Measurements from ENCODE around the gene MAPT.
"Not testable (repeated sequence)": the region's sequence is repeated elsewhere in the genome, so short reads cannot be mapped to it uniquely, and the experiment has no call there.

Gene MAPT

DNA sequence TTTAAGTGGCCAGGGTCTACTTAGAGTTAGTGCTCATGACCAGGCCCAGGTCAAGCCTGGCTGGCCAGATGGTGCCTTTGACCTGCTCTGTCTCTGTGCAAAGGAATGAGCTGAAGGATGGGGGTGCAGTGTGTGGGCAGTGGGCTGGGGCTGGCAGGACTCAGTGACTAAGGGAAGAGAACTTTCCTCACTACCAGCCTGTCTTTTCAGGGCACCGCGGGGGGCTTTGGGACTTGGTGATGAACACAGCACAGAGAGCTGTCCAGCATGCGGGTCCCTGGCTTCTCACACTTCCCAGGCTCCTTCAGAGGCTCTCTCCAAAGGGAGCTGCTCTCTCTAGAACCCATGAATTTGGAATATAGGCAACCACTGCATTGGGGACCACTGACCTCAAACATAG, 61.7 kb downstream of the MAPT start:
- DNase-seq = no peak

DNA sequence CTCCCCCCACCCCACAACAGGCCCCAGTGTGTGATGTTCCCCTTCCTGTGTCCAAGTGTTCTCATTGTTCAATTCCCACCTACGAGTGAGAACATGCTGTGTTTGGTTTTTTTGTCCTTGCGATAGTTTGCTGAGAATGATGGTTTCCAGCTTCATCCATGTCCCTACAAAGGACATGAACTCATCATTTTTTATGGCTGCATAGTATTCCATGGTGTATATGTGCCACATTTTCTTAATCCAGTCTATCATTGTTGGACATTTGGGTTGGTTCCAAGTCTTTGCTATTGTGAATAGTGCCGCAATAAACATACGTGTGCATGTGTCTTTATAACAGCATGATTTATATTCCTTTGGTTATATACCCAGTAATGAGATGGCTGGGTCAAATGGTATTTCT, 62.4 kb downstream of the MAPT start:
- not testable (repeated sequence) for DNase-seq

- no peak for DNase-seq
These were observed 64.0 kb downstream of the MAPT start for GRCh38 chr17:45958307-45958706.

DNA sequence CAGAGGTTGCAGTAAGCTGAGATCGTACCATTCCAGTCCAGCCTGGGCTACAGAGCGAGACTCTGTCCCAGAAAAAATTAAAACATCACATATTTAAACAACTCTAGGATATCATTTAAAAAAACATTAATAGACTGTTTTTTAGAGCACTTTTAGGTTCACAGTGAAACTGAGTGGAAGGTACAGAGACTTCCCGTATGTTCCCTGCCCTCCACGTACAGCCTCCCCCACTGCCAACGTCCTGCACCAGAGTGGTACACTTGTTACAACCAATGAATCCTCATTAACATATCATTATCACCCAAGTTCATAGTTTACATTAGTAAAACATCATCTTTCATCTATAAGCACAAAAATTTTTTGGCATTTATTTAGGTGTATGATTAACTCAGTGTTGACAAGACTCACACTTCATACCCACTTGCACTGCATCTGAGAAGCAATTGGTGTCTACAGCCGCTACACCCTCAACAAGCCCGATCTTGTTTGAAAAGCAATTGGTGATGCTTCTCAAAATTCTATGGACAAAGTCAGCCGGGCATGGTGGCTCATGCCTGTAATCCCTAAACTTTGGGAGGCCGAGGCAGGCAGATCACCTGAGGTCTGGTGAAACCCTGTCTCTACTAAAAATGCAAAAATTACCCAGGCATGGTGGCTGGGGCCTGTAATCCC, 64.8 kb downstream of the MAPT start:
- no peak for DNase-seq

DNA sequence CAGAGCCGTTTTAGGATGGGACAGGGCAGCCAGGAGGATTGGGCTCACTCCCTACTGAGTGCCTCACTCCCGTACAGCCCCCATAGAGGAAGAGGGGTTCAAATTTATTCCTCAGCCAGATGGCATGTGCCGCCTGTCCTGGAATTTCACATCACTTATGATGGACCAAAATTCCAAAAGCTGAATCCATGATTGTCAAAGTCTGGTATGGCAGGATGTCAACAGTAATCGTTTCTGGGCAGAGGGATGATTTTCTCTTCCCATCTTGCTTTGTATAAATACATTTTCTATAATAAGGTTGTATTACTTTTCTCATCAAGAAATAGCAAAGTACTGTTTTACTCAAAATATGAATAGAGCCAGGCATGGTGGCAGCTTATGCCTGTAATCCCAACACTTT, 66.0 kb downstream of the MAPT start:
- no peak for DNase-seq

- DNase-seq = no peak
These were observed 66.9 kb downstream of the MAPT start for GRCh38 chr17:45961206-45961605.

DNA sequence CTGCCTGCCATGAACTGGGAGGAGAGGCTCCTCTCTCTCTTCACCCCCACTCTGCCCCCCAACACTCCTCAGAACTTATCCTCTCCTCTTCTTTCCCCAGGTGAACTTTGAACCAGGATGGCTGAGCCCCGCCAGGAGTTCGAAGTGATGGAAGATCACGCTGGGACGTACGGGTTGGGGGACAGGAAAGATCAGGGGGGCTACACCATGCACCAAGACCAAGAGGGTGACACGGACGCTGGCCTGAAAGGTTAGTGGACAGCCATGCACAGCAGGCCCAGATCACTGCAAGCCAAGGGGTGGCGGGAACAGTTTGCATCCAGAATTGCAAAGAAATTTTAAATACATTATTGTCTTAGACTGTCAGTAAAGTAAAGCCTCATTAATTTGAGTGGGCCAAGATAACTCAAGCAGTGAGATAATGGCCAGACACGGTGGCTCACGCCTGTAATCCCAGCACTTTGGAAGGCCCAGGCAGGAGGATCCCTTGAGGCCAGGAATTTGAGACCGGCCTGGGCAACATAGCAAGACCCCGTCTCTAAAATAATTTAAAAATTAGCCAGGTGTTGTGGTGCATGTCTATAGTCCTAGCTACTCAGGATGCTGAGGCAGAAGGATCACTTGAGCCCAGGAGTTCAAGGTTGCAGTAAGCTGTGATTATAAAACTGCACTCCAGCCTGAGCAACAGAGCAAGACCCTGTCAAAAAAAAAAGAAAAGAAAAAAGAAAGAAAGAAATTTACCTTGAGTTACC, 68.0 kb downstream of the MAPT start:
- no peak for DNase-seq

GRCh38 chr17:45963283-45963682, 68.9 kb downstream of the MAPT start:
- no peak for DNase-seq

DNA sequence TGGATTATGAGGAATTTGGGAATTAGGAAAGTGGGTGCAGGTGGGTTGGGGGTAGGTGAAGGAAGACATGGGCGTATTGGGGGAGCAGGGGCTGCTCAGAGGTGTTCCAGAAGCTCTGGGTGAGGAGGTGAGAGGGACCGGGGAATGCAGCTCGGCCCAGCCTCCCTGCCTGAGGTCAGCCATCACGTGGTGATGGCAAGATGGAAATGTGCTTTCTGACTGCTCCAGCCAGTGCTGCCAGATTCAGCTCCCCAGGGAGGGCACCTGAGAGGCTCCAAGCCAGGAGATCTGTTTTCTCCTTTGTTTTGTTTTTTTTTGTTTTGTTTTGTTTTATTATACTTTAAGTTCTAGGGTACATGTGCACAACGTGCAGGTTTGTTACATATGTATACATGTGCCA, 69.5 kb downstream of the MAPT start:
- no peak for DNase-seq

DNA sequence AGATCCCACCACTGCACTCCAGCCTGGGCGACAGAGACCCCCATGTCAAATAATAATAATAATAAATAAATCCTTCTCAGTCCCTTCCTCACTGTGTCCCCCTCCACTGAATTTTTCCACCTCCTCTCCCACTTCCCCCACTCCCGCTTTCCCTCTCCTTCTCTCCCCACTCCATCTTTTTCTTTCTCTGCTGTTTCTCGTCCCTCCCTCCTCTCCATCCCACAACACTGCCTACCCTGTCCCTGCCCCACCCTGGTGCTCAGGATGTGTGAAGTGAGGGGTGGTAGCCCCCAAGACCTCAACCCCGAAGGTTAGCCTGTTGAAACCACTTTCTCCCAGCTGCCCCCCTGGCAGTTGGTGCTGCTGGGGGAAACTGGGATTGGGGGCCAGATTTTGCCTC, 70.3 kb downstream of the MAPT start:
- no peak for DNase-seq

GRCh38 chr17:45965812-45966211, 71.5 kb downstream of the MAPT start:
- DNase-seq = no peak

DNA sequence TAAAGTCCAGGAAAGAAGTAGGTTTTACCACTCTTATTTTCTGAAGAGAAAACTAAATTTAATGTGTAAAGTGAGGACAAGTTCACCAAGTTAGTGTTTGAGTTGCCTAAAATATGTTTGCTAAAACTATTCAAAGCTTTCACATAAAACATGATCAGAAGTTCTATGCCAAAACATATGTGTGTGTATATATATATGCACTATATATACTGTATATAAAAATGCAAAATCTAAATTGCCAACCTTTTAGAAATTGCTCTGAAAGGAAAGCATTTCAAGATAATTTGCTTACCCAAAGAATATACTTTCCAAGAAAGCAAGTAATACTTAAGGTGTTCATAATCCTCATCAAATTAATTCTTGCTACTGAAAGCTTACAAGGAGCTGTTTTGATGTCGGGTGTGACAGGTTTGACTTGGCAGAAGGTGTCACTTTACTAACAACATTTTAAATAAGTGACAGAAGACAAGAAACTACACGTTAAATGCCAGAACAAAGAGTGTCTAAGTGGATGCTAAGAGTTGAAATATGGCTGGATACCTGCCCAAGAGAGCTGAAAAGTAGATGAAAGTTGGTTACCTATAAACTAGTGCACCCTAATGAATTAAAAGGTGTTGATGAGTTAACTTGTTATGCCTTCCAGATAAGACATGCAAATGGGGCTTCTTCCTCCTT, 72.4 kb downstream of the MAPT start:
- no peak for DNase-seq

- DNase-seq = no peak
These were observed 73.0 kb downstream of the MAPT start for GRCh38 chr17:45967378-45967777.

GRCh38 chr17:45968732-45969131, 74.4 kb downstream of the MAPT start:
- DNase-seq = no peak

- no peak for DNase-seq
These were observed 75.4 kb downstream of the MAPT start for GRCh38 chr17:45969726-45970125.

GRCh38 chr17:45970659-45971058, 76.3 kb downstream of the MAPT start:
- DNase-seq = no peak

DNA sequence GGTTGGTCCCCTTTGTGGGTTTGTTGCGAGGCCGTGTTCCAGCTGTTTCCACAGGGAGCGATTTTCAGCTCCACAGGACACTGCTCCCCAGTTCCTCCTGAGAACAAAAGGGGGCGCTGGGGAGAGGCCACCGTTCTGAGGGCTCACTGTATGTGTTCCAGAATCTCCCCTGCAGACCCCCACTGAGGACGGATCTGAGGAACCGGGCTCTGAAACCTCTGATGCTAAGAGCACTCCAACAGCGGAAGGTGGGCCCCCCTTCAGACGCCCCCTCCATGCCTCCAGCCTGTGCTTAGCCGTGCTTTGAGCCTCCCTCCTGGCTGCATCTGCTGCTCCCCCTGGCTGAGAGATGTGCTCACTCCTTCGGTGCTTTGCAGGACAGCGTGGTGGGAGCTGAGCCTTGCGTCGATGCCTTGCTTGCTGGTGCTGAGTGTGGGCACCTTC, 77.4 kb downstream of the MAPT start:
- DNase-seq = no peak

DNA sequence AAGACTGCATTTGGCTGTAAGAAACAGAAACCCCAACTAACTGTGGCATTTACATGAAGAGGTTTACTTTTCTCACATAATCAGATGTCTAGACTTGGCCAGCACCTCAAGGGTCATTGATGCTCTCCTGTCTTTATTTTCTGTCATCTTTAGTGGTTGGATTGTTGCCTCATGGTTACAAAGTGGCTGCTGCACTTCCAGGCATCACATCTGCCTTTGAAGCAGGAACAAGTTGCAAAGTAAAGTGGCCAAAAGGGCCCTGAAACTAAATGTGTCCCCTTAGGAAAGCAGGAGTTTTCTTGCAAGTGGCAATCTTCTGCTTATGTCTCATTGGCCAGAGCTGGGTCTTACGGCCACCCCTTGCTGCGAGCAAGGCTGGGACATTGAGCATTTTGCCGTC, 78.2 kb downstream of the MAPT start:
- no peak for DNase-seq

DNA sequence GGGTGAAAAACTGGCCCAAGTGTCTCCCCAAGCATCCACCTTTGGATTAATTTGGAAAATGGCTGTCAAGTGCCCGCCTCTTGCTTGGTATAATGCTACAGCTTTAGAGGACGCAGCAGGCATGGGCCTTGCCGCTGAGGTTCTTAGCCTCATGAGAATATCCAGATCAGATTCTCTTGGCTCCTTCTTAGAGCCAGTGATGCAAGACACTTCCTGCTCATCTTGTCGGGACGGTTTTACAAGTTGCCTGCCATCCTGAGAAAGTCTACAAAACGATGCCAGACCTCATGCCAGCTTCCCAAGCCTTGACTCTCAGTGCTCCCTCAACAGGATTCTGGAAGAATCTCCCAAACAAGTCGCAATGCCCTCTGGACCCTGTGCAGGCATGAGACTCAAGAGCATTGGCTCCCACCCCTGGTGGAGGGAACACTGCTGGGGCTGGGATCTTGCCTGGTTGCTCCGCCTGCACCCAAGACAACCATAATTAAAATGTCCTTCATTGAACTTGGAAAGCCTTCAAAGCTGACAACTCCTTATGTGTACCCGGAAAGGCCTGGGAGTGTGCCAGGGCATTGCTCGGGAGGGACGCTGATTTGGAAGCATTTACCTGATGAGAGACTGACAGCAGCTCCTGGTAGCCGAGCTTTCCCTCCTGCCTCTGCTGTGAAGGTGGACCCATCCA, 78.9 kb downstream of the MAPT start:
- no peak for DNase-seq

DNA sequence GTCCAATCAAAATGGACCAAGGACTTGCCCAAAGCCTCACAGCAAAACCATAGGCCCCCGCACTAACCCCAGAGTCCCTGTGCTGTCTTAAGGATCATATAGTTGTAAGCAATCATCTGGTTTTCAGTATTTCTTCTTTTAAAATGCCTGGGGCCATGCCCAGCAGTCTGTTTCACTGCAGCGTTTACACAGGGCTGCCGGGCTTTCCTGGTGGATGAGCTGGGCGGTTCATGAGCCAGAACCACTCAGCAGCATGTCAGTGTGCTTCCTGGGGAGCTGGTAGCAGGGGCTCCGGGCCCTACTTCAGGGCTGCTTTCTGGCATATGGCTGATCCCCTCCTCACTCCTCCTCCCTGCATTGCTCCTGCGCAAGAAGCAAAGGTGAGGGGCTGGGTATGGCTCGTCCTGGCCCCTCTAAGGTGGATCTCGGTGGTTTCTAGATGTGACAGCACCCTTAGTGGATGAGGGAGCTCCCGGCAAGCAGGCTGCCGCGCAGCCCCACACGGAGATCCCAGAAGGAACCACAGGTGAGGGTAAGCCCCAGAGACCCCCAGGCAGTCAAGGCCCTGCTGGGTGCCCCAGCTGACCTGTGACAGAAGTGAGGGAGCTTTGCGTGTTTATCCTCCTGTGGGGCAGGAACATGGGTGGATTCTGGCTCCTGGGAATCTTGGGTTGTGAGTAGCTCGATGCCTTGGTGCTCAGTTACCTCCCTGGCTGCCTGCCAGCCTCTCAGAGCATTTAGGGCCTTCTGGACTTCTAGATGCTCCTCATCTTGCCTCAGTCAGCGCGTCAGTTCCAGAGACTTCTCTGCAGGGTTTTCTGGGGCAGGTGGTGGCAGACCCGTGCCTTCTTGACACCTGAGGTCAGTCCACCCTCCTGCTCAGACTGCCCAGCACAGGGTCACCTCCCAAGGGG, 79.8 kb downstream of the MAPT start:
- no peak for DNase-seq

DNA sequence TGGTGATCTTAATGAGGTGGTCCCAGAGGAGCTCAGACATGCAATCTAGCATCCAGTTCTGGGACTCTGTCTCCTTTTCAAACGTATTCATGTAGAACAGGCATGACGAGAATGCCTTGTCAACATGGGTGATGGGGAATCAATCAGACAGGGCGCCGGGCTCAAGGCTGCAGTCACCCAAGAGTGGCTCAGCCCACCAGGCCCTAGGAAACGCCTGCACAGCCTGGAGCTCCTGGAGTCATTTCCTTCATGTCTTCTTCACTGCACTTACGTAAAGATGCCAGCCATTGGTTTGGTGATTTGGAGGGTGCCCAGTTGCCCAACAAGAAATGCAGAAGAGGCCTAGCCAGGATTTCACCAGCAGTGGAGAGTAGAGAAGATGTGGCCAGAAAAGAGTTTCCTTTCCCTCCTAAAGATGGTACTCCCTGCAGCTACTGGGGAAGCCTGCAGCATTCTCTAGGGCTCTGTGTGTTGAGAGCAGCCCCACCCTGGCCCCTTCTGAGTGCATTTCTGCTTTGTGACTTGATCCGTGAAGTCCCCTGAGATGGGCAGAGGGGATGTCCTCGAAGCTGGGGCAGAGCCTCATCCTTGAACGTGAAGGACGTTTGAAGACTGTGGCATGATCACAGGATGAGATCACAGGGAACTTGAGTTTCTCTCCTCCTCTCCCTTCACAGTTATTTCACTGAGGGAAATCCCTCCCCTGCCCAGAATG, 80.7 kb downstream of the MAPT start:
- DNase-seq = no peak
